ENCODE measurements around the gene VAV2.

GRCh38 chr9:133953621-133953975 lies 38.5 kb downstream of the VAV2 start:
- TF ChIP-seq CTCF (IDR thresholded peaks at IDR 0.05) (no peak), ZFX (IDR thresholded peaks at IDR 0.05; ENCODE audit: borderline replicate concordance) (no peak)
